Measurements from ENCODE around the gene CXCL3. TPM values are rescaled to one million over a fixed set of nuclear protein-coding genes. Genes with fewer than 3 reads are reported as not detected.

The CXCL3 gene
- total and polyA plus RNA-seq, 9 of the 15 experiments (the other 6 are each of a cell fraction or from before 2014, with no cell fraction given) = 2.3 to 8.9 (median 6.1) TPM

- H3K4me2 ChIP-seq (ENCODE audit: insufficient read depth, low read length) = no peak overlapping the region
- H4K20me1 ChIP-seq (replicated peaks; ENCODE audit: control insufficient read depth, insufficient read depth, low read length) = no peaks in the 10 kb centered on the region
- in situ Hi-C loops (cut with MboI) (no loop called here), intact Hi-C loops (cut with micrococcal nuclease) (no loop called here)
- WGBS (ENCODE audit: insufficient coverage, low coverage, missing lambda C conversion rate) = 62% methylated on average over 2 of the region's 2 CpGs
- H3K27ac ChIP-seq (ENCODE audit: extremely low read depth, low read depth, low read length) = no peak overlapping the region
- ChIA-PET POLR2A (no interaction called here), CTCF (ENCODE audit: low intra/inter-chr PET ratio) (no interaction called here)
- H3K9me1 ChIP-seq (ENCODE audit: control insufficient read depth, insufficient read depth, low read length) = no peaks in the 10 kb centered on the region
- no peak overlapping the region for H3K4me3 ChIP-seq
- no peak for ATAC-seq
- no peaks in the 10 kb centered on the region for H3K36me3 ChIP-seq (ENCODE audit: control insufficient read depth, insufficient read depth, low read length)
- H3K4me1 ChIP-seq (replicated peaks in 1 of 2; ENCODE audit: control insufficient read depth in 2 of 2, insufficient read depth in 2 of 2, low read length in 2 of 2) = no peaks in the 10 kb centered on the region
- no peak for FAIRE-seq
- no peaks in the 10 kb centered on the region for H3K27me3 ChIP-seq (ENCODE audit: control insufficient read depth in 2 of 2, insufficient read depth in 2 of 2, low read length in 2 of 2)
- no peak overlapping the region for H2AFZ ChIP-seq (ENCODE audit: low read depth, low read length)
- no peak overlapping the region for H3K9ac ChIP-seq (ENCODE audit: insufficient read depth in 1 of 2, low read depth in 2 of 2, low read length in 2 of 2)
- H3K79me2 ChIP-seq (ENCODE audit: control insufficient read depth, insufficient read depth, low read length) = no peaks in the 10 kb centered on the region
- no TSS peak for BruUV-seq (replicated peaks)
- no peaks in the 10 kb centered on the region for H3K9me3 ChIP-seq (replicated peaks; ENCODE audit: control insufficient read depth, insufficient read depth, low read depth, low read length)
- DNase-seq (ENCODE audit: extremely low read depth in 1 of 4, low spot score in 3 of 4) = no peak
- no peak for TF ChIP-seq POLR3G (IDR thresholded peaks at IDR 0.05; ENCODE audit: extremely low read depth, insufficient read length, insufficient replicate concordance)
- TF ChIP-seq ZBTB40 (IDR thresholded peaks at IDR 0.05) = no peak
- TF ChIP-seq ZBTB40 (CRISPR knock-in tag; IDR thresholded peaks at IDR 0.05) = no peak
- TF ChIP-seq SMARCE1 (IDR thresholded peaks at IDR 0.05) = no peak
- TF ChIP-seq ZNF408 (CRISPR knock-in tag; IDR thresholded peaks at IDR 0.05; ENCODE audit: low read depth) = no peak
- no peak for TF ChIP-seq SRSF3 (IDR thresholded peaks at IDR 0.05; ENCODE audit: insufficient read depth, low read length)
- TF ChIP-seq PRDM10 (IDR thresholded peaks at IDR 0.05; ENCODE audit: partially characterized antibody) = no peak
- TF ChIP-seq THAP7 (CRISPR knock-in tag; IDR thresholded peaks at IDR 0.05) = no peak
These were observed 14.8 kb downstream of the CXCL3 start for GRCh38 chr4:74023709-74024108.

Measured in K562 (cell line).